Stimulated activated CD4-positive, alpha-beta T cell treated with anti-CD3 and anti-CD28 coated beads, Interleukin-4, amount 100 ng/mL, for 24 hours (primary cell): Measurements from ENCODE around the gene SFI1.
A peak's percentile ranks its signal among the peaks of the same experiment; 100 is the strongest.
"Not testable (repeated sequence)": the region's sequence is repeated elsewhere in the genome, so short reads cannot be mapped to it uniquely, and the experiment has no call there.

Source experiments
- DNase-seq: peaks from one replicate; pipeline ENCODE4 v3.0.0-alpha.2; 2020

SFI1 gene, protein sequence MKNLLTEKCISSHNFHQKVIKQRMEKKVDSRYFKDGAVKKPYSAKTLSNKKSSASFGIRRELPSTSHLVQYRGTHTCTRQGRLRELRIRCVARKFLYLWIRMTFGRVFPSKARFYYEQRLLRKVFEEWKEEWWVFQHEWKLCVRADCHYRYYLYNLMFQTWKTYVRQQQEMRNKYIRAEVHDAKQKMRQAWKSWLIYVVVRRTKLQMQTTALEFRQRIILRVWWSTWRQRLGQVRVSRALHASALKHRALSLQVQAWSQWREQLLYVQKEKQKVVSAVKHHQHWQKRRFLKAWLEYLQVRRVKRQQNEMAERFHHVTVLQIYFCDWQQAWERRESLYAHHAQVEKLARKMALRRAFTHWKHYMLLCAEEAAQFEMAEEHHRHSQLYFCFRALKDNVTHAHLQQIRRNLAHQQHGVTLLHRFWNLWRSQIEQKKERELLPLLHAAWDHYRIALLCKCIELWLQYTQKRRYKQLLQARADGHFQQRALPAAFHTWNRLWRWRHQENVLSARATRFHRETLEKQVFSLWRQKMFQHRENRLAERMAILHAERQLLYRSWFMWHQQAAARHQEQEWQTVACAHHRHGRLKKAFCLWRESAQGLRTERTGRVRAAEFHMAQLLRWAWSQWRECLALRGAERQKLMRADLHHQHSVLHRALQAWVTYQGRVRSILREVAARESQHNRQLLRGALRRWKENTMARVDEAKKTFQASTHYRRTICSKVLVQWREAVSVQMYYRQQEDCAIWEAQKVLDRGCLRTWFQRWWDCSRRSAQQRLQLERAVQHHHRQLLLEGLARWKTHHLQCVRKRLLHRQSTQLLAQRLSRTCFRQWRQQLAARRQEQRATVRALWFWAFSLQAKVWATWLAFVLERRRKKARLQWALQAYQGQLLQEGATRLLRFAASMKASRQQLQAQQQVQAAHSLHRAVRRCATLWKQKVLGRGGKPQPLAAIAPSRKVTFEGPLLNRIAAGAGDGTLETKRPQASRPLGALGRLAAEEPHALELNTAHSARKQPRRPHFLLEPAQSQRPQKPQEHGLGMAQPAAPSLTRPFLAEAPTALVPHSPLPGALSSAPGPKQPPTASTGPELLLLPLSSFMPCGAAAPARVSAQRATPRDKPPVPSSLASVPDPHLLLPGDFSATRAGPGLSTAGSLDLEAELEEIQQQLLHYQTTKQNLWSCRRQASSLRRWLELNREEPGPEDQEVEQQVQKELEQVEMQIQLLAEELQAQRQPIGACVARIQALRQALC

DNA sequence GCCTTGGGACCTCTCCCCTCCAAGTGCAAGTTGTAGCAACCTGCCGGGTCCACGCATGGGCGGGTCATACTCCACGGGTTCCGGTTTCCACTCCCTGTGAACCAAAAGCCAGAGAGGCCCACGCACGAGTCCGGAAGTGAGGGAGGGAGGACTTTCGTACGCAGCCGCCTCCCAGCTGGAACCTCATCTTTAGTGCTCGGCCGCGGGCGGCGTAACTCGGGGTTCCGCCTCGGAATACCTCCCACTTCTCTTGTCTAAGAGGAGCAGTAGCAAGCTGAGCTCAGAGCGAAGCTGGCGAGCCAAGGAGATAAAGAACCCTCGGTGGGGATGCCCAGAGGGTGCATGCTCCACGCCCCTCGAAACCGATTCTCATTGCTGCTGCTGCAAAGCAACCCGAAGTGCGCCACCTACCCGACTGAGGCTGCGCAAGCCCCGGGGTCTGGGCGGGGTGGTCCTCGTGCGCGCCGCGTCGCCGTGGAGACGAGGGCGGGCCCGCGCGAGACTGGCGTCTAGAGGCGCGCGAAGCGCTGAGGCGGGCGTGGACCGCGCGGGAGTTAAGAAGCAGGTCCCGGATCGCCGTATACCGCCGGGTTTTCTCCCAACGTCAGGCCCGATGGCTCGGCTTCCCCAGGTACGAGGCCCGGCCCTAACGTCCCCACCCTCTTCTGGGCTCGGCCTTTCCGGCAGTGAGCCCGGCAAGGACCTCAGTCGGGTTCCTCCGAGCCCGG, at the start of gene SFI1:
Gene SFI1 (plus strand): TSS at position 530 of the 728 bp plus-strand sequence. CDS start 11,749 bp downstream, outside the sequence.
- DNase-seq: peak; percentile 96

DNA sequence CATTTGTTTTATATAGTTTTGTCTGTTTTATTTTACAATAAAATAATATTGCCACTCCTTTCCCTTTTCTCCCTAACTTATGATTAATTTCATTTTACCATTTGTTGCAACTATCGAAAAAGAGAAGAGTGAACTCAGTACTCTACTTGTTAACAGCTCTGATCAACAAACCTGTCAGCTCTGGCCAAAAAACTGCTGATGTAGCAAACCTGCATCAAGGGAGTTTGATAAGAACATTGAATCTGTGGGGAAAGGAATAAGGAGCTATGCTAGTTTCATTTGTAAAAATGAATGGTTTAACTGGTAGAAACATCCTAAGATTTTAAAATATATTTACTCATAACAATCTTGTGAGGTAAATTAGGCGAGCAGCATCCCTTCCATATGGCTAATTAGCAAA, 49.6 kb upstream of the SFI1 start:
- no peak for DNase-seq

DNA sequence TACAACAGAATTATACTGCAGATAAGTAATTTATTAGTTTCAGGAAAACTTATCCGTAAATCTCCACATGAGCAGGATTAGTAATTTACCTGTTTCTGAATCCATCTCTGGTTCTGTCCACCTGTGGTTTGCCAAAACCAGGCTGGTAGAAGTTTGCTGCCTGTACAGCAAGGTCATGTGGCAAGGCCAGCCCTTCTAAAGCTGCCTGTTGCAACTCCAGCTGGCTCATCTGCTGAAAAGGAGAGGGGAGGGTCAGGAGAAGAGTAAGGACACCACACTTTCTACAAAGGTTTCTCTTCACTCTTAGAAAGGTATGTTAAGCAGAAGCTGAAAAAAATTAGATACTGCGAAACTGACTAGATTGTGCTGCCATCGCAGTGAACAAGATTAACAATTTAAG, 49.0 kb upstream of the SFI1 start:
- no peak for DNase-seq

DNA sequence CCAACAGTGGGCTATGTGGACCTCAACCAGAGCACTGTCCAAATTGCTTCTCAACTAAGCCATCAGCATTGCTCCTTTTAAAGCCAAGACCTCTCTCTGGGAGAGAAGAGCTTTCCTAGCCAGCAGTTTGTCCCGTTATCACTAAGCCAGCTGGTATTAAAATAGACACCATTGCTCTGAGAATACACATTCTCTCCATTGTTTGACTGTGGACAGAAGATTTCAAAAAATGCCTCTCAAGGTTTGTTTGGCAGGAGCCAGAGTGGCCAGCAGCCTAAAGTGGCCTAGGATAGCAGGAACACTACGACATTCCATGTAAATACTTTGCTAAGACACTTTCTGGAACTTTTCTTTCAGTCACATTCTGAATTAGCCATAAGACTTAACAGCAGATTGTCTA, 48.0 kb upstream of the SFI1 start:
- DNase-seq: no peak

DNA sequence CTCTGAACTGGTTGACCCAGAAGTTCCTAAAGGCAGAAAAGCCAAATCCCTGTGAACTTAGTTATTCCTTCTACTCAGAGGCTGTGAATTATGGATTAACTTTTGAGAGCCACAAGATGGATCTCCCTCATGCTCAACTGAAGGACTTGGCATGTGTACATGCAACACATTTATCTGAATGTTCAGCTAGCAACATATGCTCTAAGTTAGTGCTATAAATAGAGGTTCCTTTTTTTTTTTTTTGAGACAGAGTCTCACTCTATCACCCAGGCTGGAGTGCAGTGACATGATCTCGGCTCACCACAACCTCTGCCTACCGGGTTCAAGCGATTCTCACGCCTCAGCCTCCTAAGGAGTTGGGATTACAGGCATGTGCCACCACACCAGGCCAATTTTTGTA, 46.8 kb upstream of the SFI1 start:
- DNase-seq: no peak

DNA sequence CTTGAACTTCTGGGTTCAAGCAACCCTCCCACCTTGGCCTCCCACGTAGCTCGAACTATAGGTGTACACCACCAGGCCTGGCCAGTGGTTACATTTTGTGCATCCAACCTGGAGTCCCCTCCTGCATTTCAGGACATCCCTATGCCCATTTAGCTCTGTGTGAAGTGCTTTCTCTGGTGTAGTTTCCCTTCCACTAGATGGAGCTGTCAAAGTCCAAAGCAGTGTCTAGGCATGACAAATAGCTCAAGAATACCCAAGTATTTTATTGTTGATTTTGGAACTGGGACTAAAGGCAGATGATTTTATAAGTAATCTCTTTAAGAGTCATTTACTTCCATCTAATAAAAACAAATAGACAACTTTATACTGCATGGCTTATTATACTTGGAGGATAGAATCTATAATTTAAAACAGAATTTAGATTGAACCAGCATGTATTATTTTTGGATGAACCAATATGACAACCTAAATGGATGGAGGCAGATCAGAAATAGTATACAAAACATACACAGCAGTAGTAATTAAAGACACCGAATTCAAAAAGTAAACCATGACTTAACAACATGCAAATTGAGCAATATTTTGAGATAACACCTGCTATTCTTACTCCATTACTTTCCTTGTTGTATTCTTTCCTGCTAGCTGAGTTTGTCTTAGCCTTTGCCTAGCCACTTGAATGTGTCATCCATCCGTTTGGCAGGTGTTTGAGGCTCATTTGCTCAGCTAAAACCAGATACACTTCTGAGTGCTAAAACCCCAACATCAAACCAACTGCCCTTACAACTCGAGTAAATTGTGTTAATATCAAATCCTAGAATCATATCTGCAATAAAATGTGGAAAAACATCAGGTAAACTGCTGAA, 44.4 kb upstream of the SFI1 start:
- DNase-seq: peak; percentile 5

DNA sequence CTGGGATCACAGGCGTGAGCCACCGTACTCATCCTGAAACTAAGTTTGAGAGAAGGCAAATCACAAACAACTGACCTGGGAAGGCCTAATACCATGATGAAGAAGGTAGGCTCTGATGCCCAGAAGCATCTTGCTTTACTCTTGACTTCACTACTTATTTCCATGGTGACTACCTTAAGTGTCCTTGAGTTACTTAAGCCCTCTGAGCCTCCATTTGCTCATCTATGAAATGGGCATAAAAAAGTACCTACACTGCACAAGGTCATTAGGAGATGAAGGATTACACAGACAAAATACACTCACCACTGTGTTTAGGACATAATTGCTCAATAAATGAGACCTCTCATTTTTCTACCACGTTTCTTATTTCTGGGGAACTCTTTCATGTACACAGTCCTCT, 34.6 kb upstream of the SFI1 start:
- no peak for DNase-seq

DNA sequence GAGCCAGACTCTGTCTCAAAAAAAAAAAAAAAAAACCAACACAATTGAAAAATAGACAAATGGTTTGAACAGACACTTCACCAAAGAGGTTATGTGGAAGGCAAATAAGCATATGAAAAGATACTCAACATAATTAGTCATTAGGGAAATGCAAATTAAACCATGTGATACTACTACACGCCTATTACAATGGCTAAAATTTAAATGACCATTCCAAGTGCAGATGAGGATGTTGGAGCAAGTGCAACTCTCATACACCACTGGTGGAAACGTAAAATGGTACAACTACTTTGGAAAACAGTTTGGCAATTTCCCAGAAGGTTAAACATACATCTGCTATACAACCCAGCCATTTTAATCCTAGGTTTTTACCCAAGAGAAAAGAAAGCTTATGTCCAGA, 31.0 kb upstream of the SFI1 start:
- no peak for DNase-seq

DNA sequence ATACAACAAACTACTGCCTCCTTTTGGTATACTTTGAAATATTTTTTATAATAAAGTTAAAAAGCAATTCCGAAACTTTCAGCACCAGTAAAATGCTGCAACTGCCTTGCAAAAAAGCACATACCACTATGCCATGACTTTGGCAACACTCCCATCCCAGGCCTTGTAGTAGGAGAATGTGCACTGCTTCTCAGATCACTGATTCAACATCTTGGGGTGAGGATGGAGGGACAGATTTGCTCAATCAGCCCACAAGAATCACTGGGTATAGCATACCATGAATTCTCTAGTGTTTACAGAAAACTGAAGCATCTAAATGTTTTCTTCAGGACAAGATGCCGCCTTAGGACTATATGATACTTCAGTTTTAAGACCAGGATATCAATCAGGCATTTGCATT, 21.6 kb upstream of the SFI1 start:
- no peak for DNase-seq

DNA sequence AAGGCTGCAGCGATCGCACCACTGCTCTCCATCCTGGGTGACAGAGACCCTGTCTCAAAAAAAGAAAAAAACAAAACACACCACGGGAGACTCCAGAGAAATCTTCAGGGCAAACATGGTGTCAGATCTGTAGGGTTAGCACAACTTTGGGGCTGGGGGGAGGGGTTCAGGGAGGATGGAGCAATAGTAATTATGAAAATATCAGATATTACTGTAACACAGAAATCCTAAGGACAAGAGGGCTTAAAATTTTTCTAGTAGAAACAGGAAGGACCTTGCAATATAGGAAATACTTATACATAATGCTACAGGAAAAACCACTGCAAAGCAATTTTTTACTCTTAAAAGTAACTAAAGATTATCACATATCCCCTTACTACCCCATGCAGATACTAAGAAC, 20.5 kb upstream of the SFI1 start:
- no peak for DNase-seq

DNA sequence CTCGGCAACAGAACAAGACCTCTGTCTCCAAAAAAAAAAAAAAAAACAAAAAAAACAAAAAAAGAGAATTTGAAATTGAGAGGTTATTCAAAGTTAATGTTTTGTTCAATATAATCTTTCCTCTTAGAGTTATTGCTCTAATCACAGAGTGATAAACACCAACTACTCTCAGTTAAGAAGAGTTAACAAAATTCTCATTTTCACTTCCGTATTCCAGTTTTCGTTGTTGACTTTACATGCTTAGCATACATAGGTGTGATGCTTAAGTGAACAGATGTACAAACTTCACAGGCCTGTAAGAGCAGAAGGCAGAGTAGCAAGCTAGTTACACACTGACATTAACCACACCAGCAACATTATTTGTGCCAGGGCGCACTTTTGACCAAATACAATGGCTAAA, 19.0 kb upstream of the SFI1 start:
- no peak for DNase-seq

DNA sequence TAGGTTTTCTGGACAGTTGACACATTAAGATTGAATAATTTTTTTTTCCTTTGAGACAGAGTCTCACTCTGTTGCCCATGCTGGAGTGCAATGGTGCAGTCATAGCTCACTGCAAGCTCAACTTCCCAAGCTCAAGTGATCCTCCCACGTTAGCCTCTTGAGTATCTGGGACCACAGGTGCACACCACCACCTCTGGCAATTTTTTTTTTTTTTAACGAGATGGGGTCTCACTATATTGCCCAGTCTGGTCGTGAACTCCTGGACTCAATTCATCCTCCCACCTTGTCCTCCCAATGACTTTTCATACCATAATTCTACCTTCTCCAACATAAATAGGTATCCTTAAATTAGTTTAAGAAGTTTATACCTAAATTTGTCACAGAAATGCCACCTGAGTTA, 15.2 kb upstream of the SFI1 start:
- DNase-seq: no peak

DNA sequence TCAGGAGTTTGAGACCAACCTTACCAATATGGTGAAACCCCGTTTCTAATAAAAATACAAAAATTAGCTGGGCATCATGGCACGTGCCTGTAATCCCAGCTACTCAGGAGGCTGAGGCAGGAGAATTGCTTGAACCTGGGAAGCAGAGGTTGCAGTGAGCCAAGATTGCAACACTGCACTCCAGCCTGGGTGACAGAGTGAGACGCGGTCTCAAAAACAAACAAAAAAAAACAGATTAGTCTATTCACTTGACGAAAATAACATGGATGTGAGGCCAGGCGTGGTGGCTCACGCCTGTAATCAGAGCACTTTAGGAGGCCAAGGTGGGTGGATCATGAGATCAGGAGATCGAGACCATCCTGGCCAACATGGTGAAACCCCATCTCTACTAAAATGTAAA, 13.9 kb upstream of the SFI1 start:
- not testable (repeated sequence) for DNase-seq

DNA sequence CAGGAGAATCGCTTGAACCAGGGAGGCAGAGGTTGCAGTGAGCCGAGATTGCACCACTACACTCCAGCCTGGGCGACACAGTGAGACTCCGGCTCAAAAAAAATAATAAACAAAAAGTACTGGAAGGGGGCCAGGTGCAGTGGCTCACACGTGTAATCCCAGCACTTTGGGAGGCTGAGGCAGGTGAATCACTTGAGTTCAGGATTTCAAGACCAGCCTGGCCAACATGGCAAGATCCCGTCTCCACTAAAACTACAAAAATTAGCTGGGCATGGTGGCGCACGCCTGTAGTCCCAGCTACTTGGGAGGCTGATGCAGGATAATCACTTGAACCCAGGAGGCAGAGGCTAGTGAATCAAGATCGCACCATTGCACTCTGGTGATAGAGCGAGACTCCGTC, 10.0 kb upstream of the SFI1 start:
- not testable (repeated sequence) for DNase-seq

DNA sequence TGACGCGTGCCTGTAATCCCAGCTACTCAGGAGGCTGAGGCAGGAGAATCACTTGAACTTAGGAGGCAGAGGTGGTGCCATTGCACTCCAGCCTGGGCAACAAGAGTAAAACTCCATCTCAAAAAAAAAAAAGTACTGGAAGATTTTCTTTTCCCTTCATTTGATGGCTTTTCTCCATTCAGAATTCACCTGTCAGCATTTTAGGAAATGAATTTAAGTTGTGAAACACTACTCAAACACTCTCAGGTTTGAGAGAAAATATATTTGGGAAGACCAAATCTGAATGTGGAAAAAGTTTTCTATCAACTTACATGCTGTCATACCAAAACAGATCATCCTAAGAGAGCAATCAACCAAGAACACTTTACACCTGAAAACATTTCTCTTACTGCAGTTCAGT, 9.4 kb upstream of the SFI1 start:
- DNase-seq: no peak

DNA sequence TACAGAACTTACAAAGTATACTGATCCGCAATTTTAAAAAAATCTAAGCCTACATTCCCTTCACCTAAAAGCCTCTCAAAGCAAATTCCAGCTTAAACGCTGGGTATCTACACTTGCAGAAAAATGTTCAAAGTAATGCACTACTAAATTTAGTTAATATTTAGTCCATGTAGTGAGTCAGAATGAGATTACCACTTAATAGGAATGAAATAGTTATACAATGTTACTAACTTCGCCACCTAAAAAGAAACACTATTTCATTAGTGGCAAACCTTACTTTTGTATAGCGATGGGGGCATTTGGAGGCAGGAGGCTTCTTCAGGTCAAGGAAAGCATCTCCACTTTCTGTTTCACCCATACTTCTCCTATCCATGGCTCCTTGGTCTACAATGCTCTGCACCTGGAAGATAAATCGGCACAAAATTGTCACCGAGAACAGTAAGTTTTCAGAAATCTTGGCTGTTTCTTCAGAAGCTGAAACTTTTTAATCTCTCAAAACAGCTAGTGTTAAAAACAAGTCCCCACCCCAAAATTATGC, 7.9 kb upstream of the SFI1 start:
- no peak for DNase-seq

DNA sequence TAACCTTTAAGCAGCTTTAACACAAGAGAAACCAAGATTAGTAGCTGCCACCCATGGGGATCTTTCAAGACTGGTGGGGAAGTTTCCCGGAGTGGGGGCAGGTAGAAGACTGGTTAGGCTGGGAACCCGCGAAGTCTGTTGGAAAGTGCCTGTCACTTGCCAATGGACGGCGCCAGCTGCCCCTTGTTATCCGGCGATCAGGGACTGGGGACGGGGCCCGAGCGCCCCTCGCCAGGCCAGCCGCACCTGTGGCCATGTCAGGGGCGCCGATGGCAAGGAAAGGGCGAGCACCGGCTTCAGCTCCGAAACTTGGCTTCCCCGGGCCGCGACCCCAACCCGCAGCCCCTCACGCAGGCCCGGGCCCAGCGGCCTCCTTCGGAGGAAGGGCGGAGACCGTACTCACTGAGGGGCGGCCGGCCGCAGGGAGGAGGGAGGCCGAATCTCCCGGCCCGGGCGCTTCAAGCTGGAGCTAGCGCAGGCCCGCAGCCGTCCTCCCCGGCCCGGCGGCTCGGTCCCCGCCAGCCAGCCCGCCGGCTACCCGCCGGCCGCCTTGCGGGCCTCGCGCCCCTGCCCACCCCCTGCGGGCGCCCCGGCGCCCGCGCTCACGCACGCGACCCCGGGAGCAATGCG, 7.2 kb upstream of the SFI1 start:
- DNase-seq: peak; percentile 44

DNA sequence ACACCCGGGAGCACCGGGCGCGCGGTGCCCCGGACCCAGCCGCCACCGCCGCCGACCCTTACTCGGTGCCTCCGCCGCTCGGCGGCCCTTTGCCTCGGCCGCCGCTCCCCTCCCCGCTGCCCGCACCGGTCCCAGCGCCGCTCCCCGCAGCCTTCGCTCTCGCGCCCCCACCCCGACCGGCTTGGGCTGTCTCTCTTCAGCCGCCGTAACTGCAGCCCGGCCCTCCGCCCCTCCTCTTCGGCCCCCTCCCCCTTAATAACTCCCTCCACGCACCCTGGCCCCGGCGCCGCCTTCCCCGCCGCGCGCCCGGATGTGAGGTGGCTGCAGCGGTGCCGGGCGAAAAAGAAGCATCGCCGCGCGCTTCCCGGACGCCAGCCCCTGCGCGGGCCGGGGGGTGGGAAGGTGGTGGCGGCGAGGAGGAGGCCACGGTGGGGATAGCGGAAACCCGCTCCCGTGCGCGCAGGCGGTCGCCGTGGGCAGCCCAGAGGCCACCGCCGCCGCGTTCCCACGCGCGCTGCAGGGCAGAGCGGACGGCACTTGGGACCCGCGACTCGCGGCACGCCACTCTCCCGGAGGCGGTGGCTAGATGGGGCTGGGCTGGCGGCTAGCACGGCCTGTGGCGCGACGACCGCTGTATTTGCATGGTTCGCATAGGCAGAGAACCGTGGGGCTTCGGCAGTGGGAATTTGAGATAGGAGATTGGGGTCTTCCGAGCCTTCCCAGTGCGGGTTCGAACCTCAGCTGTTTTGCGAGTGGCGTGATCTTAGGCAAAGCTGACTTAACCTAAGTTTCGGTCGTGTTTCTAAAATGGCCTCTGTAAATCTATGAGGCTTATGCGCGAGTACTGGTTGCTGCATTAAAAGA, 6.5 kb upstream of the SFI1 start, which contains the start of gene EIF4ENIF1:
Gene EIF4ENIF1 (minus strand): TSS at position 211 of the 864 bp plus-strand sequence. CDS start 1,124 bp downstream, outside the sequence.
- DNase-seq: peak; percentile 85

DNA sequence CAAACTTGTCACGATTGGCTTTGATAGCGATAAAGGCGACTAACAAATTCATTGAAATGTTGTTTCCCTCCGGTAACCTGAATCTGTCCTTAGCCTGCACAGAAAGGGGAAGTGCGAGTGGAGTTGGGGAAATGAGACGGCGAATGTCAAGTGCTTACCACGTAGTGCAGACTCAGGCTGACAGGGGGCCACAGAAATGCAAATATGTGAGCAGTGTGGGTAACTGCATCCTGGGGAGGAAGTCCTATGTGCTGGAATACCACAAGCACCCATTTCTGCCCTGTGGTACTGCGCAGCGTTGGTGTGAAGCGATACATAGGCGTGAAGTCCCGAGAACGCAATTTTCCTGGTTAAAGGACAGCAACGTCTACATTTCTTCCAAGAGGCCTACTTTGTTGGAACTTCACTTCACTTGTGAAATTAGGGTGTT, 5.8 kb upstream of the SFI1 start:
- peak; percentile 68 for DNase-seq
